ENCODE data around the gene FAM219B.

DNA sequence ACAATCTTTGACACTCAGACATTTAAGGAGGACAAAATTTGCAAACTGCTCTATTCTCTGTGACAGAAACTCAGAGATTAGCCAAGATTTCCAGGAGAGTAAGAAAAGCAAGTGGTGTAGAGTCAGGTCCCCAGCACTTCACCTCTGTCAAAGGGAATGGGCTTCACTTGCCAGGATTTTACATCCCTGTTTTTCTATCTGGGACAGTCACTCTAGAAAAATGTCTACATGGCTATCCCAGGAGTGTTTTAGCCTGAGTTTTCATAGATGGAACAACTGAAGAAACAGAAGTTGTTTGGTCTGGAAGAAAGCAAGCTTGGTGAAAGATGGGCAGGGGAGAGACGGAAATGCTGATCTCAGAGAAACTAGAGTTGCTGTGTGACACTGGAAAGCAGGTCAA, 3.0 kb downstream of the FAM219B start:
- TF ChIP-seq, protein P1, sequence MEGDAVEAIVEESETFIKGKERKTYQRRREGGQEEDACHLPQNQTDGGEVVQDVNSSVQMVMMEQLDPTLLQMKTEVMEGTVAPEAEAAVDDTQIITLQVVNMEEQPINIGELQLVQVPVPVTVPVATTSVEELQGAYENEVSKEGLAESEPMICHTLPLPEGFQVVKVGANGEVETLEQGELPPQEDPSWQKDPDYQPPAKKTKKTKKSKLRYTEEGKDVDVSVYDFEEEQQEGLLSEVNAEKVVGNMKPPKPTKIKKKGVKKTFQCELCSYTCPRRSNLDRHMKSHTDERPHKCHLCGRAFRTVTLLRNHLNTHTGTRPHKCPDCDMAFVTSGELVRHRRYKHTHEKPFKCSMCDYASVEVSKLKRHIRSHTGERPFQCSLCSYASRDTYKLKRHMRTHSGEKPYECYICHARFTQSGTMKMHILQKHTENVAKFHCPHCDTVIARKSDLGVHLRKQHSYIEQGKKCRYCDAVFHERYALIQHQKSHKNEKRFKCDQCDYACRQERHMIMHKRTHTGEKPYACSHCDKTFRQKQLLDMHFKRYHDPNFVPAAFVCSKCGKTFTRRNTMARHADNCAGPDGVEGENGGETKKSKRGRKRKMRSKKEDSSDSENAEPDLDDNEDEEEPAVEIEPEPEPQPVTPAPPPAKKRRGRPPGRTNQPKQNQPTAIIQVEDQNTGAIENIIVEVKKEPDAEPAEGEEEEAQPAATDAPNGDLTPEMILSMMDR (IDR thresholded peaks at IDR 0.05): no peak
- no peak for TF ChIP-seq POLR2A (IDR thresholded peaks at IDR 0.05)

Data from uterus (tissue), 2 donors.